Calu3 (cell line): ENCODE measurements around the gene DUSP6. TPM values are rescaled to one million over a fixed set of nuclear protein-coding genes. Genes with fewer than 3 reads are reported as not detected.
"Not testable (repeated sequence)": the region's sequence is repeated elsewhere in the genome, so short reads cannot be mapped to it uniquely, and the experiment has no call there.

Experiments
- BruUV-seq: library from RNA; stranded (reverse); fragments of 400-500 nt; replicated peaks from 2 replicates; lab custom pipeline; 2021; lab: Mats Ljungman, UMichigan
- CTCF ChIA-PET: fragments of 300-600 bp; sonication (Branson Sonifier 250); formaldehyde crosslinking; loops from one replicate; lab custom pipeline; 2022; ENCODE audit warnings: antibody characterized with exemption; lab: Charles Lee
- DNase-seq: peaks from one replicate; pipeline ENCODE4 v3.0.0; 2022
- H3K27ac Mint-ChIP-seq: one replicate; pipeline ENCODE4 v1.8.0; 2022; ENCODE audit warnings: mixed read lengths; ENCODE audit not compliant: unreplicated experiment
- H3K27me3 Mint-ChIP-seq: one replicate; pipeline ENCODE4 v1.8.0; 2022; ENCODE audit warnings: mixed read lengths; ENCODE audit not compliant: unreplicated experiment
- H3K36me3 Mint-ChIP-seq: one replicate; pipeline ENCODE4 v1.8.0; 2022; ENCODE audit warnings: mild to moderate bottlenecking, moderate library complexity, mixed read lengths; ENCODE audit not compliant: insufficient read depth, unreplicated experiment
- H3K4me1 Mint-ChIP-seq: one replicate; pipeline ENCODE4 v1.8.0; 2022; ENCODE audit warnings: mild to moderate bottlenecking, low read depth, mixed read lengths; ENCODE audit not compliant: unreplicated experiment
- H3K4me3 Mint-ChIP-seq: one replicate; pipeline ENCODE4 v1.8.0; 2022; ENCODE audit warnings: mild to moderate bottlenecking, low read depth, moderate library complexity, mixed read lengths; ENCODE audit not compliant: unreplicated experiment
- H3K9me3 Mint-ChIP-seq: one replicate; pipeline ENCODE4 v1.8.0; 2022; ENCODE audit warnings: low read depth, mixed read lengths; ENCODE audit not compliant: unreplicated experiment
- CTCF ChIP-seq: fragments of 200-600 bp; IDR thresholded peaks from one replicate; pipeline ENCODE4 v1.8.0; 2022; ENCODE audit warnings: antibody characterized with exemption; ENCODE audit not compliant: unreplicated experiment
- intact Hi-C: fragments of 100-400 bp; cut with micrococcal nuclease; formaldehyde crosslinking; loops from one replicate; pipeline ENCODE4 v1.10.0; 2022; ENCODE audit not compliant: unreplicated experiment
- total RNA-seq: library from RNA; stranded (reverse); gene quantifications from 2 replicates; pipeline ENCODE4 v1.2.3, GENCODE V29; 2022

The DUSP6 gene
- total RNA-seq, 1 experiment from 2014 or later: 108 TPM

- peaks cover 1% of the 10 kb centered on the region for H3K36me3 Mint-ChIP-seq
- BruUV-seq: no TSS peak
- no peak for TF ChIP-seq CTCF
- H3K4me1 Mint-ChIP-seq: peaks cover 14% of the 10 kb centered on the region
- no peak for DNase-seq
- no peaks in the 10 kb centered on the region for H3K9me3 Mint-ChIP-seq
- no peak overlapping the region for H3K4me3 Mint-ChIP-seq
- intact Hi-C loops: no loop called here
- no peak overlapping the region for H3K27ac Mint-ChIP-seq
- CTCF ChIA-PET: no interaction called here
- no peaks in the 10 kb centered on the region for H3K27me3 Mint-ChIP-seq
Measured at GRCh38 chr12:89339526-89339925, 12.8 kb downstream of the DUSP6 start.

- H3K4me3 Mint-ChIP-seq, CTCF ChIA-PET, DNase-seq, intact Hi-C loops, H3K27me3 Mint-ChIP-seq, H3K9me3 Mint-ChIP-seq, H3K27ac Mint-ChIP-seq, BruUV-seq, H3K4me1 Mint-ChIP-seq, H3K36me3 Mint-ChIP-seq: not testable (repeated sequence)
Measured at GRCh38 chr12:89337136-89337535, 15.2 kb downstream of the DUSP6 start.

- intact Hi-C loops: no loop called here
- Mint-ChIP-seq H3K27me3 (no peaks in the 10 kb centered on the region), H3K4me3 (no peak overlapping the region), H3K36me3 (no peaks in the 10 kb centered on the region), H3K9me3 (no peaks in the 10 kb centered on the region), H3K27ac (no peak overlapping the region), H3K4me1 (no peaks in the 10 kb centered on the region)
- no peak for TF ChIP-seq CTCF
- DNase-seq: no peak
- no TSS peak for BruUV-seq
- CTCF ChIA-PET: no interaction called here
Measured at GRCh38 chr12:89335452-89336244, 16.7 kb downstream of the DUSP6 start.

GRCh38 chr12:89334548-89335169, 17.6 kb downstream of the DUSP6 start:
- no peaks in the 10 kb centered on the region for H3K36me3 Mint-ChIP-seq
- no peak overlapping the region for H3K4me3 Mint-ChIP-seq
- H3K4me1 Mint-ChIP-seq: no peaks in the 10 kb centered on the region
- H3K27ac Mint-ChIP-seq: no peak overlapping the region
- H3K9me3 Mint-ChIP-seq: no peaks in the 10 kb centered on the region
- no peak for DNase-seq
- no TSS peak for BruUV-seq
- TF ChIP-seq CTCF: no peak
- CTCF ChIA-PET: no interaction called here
- no peaks in the 10 kb centered on the region for H3K27me3 Mint-ChIP-seq
- intact Hi-C loops: no loop called here
